ENCODE measurements around the gene NLGN3.

The NLGN3 gene

GRCh38 chrX:71214604-71215337 lies 70.1 kb downstream of the NLGN3 start:
- DNase-seq (ENCODE audit: low spot score): no peak

- DNase-seq (ENCODE audit: low spot score): no peak
Observed at GRCh38 chrX:71215338-71215912, 70.8 kb downstream of the NLGN3 start.

DNA sequence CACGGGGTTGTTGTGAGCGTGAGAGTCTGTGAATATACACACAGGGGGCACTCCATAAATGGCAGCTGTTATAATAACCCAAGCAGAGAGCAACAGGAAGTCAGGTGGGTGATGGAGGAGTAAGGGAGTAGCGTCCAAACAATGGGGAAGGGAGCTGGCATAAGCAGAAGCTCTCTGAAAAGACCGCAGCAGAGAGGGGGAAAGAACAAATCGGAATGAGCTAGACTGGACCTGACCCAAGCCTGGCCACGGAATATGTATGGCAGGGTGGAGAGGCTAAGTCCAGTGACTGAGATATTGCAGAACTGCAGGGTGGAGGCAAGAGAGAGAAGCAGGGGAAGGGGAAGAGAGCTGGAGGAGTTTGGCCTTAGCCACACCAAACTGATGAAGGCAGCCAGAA lies 71.8 kb downstream of the NLGN3 start:
- no peak for DNase-seq (ENCODE audit: low spot score)

DNA sequence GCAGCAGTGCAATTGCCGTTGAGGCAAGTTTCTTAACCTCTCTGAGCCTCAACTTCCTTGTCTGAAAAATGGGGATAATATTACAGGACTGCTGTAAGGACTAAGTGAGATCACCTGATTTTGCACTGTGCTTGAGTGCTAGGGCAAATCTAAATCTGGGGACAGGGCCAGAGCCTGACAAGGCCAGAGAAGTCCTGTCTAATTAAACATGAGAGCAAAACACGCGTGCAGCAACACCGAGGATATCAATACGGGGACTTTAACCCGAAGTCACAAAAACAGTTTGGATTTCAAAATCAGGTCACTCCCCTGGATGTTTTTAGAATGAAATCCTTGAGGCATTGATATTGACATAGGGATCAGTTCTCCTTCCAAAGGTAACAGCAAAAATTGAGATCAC lies 72.7 kb downstream of the NLGN3 start:
- DNase-seq (ENCODE audit: low spot score): no peak

Data from iPS-NIHi11 (cell line).